ENCODE measurements around the gene VWA5B2.

GRCh38 chr3:184248454-184249411 is 19.3 kb downstream of the VWA5B2 start, which contains the start of gene ALG3:
- TF ChIP-seq CTCF (conservative IDR thresholded peaks at IDR 0.05), result no peak
- peak; percentile 81; the same call in 1 of the 2 replicates for TF ChIP-seq ZFX (IDR thresholded peaks at IDR 0.05)
